ENCODE measurements around the gene IZUMO2. TPM values are rescaled to one million over a fixed set of nuclear protein-coding genes. Genes with fewer than 3 reads are reported as not detected.

The IZUMO2 gene
- total RNA-seq, 1 donor from 2014 or later: not detected

DNA sequence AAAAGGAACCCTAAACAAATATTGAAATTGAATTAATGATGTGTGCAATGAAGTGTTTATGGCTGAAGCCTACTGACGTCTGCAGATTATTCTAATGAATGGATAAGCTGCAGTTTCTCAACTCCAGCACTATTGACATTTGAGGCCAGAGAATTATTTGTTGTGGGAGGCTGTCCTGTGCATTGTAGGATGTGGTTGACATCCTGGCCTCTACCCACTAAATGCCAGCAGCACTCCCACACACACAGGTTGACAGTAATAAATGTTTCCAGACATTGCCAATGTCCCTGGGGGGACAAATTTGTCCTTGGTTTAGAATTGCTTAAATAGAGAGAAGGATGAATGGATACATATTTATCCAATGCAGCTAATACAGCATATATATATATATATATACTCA is 21.1 kb upstream of the IZUMO2 start:
- no peaks in the 10 kb centered on the region for H3K36me3 Mint-ChIP-seq
- no peak for DNase-seq (ENCODE audit: low spot score in 2 of 2, unreplicated experiment in 2 of 2)
- H3K27me3 Mint-ChIP-seq (ENCODE audit: low read depth): peaks cover 17% of the 10 kb centered on the region
- no peak overlapping the region for H3K27ac Mint-ChIP-seq
- no peaks in the 10 kb centered on the region for H3K4me1 Mint-ChIP-seq
- H3K9me3 Mint-ChIP-seq: peaks cover 4% of the 10 kb centered on the region
- TF ChIP-seq, protein P1, sequence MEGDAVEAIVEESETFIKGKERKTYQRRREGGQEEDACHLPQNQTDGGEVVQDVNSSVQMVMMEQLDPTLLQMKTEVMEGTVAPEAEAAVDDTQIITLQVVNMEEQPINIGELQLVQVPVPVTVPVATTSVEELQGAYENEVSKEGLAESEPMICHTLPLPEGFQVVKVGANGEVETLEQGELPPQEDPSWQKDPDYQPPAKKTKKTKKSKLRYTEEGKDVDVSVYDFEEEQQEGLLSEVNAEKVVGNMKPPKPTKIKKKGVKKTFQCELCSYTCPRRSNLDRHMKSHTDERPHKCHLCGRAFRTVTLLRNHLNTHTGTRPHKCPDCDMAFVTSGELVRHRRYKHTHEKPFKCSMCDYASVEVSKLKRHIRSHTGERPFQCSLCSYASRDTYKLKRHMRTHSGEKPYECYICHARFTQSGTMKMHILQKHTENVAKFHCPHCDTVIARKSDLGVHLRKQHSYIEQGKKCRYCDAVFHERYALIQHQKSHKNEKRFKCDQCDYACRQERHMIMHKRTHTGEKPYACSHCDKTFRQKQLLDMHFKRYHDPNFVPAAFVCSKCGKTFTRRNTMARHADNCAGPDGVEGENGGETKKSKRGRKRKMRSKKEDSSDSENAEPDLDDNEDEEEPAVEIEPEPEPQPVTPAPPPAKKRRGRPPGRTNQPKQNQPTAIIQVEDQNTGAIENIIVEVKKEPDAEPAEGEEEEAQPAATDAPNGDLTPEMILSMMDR (IDR thresholded peaks at IDR 0.05; ENCODE audit: unreplicated experiment): no peak
- H3K4me3 Mint-ChIP-seq: no peak overlapping the region

DNA sequence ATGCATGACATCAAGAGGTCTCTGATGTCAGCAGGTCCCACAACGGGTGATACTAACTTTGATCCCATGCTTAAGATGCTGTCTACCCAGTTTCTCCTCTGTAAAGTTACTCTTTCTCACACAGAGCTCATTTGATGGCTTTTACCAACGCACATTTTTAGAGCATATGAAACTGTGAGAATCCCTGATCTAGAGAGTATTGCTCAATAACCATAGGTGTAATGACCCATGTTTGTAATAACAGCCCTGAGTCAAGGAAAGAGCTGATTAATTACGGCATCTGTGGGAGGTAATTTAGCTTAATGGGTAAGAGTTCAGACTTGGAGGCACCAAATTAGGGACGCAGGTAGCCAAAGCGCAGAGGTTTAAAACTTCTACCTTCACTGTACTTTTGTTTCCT is 18.0 kb upstream of the IZUMO2 start:
- H3K4me1 Mint-ChIP-seq: no peaks in the 10 kb centered on the region
- TF ChIP-seq, protein P1 (IDR thresholded peaks at IDR 0.05; ENCODE audit: unreplicated experiment): no peak
- H3K27me3 Mint-ChIP-seq (ENCODE audit: low read depth): peaks cover 10% of the 10 kb centered on the region
- peaks cover 4% of the 10 kb centered on the region for H3K9me3 Mint-ChIP-seq
- DNase-seq (ENCODE audit: low spot score in 2 of 2, unreplicated experiment in 2 of 2): no peak
- no peak overlapping the region for H3K4me3 Mint-ChIP-seq
- H3K36me3 Mint-ChIP-seq: no peaks in the 10 kb centered on the region
- H3K27ac Mint-ChIP-seq: no peak overlapping the region

DNA sequence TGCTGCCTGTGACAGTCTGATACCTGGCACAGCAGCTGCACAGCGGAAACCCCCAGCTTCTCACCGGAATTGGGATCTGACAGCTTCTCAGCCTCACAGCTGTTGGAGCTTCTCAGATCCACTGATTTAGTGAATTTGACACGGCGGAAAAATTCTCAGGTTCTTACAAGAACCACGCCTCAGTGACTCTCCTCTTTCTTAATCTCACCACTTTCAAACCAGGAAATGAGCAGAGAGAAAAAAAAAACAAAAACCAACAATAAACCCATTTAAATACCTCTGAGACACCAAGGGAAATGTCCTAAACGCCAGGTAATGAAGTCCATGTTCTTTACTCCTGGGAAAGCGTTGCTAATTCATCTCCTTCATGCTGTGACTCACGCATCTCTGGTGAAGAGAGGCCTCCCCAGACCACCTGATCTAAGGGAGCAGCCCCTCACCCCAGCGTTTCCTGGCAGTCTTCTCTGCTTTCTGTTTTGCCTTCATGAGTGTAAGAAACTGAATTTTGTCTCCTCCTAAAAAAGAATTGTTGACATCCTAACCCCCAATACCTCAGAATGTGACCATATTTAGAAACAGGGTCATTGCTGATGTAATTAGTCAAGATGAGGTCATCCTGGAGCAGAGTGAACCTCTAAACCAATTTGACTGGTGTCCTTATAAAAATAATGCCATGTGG is 15.9 kb upstream of the IZUMO2 start:
- H3K36me3 Mint-ChIP-seq: no peaks in the 10 kb centered on the region
- H3K4me3 Mint-ChIP-seq: no peak overlapping the region
- no peak overlapping the region for H3K27ac Mint-ChIP-seq
- TF ChIP-seq, protein P1 (IDR thresholded peaks at IDR 0.05; ENCODE audit: unreplicated experiment): no peak
- no peaks in the 10 kb centered on the region for H3K9me3 Mint-ChIP-seq
- no peaks in the 10 kb centered on the region for H3K4me1 Mint-ChIP-seq
- no peak for DNase-seq (ENCODE audit: low spot score in 2 of 2, unreplicated experiment in 2 of 2)
- peaks cover 10% of the 10 kb centered on the region for H3K27me3 Mint-ChIP-seq (ENCODE audit: low read depth)

DNA sequence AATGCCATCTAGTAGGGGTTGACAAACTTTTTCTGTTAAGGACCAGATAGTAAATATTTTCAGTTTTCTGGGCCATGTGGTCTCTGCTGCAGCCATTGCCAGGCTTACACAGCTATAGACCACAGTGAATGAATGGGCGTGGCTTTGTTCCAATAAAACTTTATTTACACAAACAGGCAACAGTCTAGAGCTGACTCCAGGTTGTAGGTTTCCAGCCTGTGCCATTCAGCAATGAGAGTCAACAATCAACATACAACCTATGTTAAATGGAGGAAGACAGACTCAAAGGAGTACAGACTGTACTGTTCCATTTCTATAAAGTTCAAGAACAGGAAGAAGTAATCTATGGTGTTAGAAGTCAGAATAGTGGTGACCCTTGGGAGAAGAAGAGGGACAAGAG is 15.2 kb upstream of the IZUMO2 start:
- H3K27ac Mint-ChIP-seq: no peak overlapping the region
- TF ChIP-seq, protein P1 (IDR thresholded peaks at IDR 0.05; ENCODE audit: unreplicated experiment): no peak
- no peak overlapping the region for H3K4me3 Mint-ChIP-seq
- peaks cover 8% of the 10 kb centered on the region for H3K27me3 Mint-ChIP-seq (ENCODE audit: low read depth)
- H3K9me3 Mint-ChIP-seq: no peaks in the 10 kb centered on the region
- no peaks in the 10 kb centered on the region for H3K36me3 Mint-ChIP-seq
- DNase-seq (ENCODE audit: low spot score in 2 of 2, unreplicated experiment in 2 of 2): no peak
- H3K4me1 Mint-ChIP-seq: no peaks in the 10 kb centered on the region

DNA sequence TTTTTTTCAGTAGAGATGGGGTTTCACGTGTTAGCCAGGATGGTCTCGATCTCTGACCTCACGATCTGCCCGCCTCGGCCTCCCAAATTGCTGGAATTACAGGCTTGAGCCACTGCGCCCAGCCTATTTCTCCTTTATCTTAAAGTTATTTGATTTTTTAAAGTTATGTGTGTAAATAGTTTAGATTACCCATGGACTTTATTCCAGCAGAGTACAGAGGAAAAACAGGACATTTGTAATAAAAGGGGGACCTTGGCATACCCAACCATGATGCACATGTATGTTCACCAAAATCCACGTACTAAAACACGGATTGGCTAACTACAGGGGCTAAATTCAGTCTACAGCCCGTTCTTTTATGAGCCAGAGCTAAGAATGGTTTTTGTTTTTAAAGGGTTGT is 13.7 kb upstream of the IZUMO2 start:
- H3K27me3 Mint-ChIP-seq (ENCODE audit: low read depth): peaks cover 5% of the 10 kb centered on the region
- DNase-seq (ENCODE audit: low spot score in 2 of 2, unreplicated experiment in 2 of 2): no peak
- no peak overlapping the region for H3K4me3 Mint-ChIP-seq
- TF ChIP-seq, protein P1 (IDR thresholded peaks at IDR 0.05; ENCODE audit: unreplicated experiment): no peak
- no peaks in the 10 kb centered on the region for H3K9me3 Mint-ChIP-seq
- H3K4me1 Mint-ChIP-seq: peaks cover 2% of the 10 kb centered on the region
- H3K36me3 Mint-ChIP-seq: no peaks in the 10 kb centered on the region
- no peak overlapping the region for H3K27ac Mint-ChIP-seq

Data from mesothelial cell of epicardium (in vitro differentiated cells).